Stomach (tissue), 9 donors: Measurements from ENCODE around the gene RP9. TPM values are rescaled to one million over a fixed set of nuclear protein-coding genes. Genes with fewer than 3 reads are reported as not detected.
"Not testable (repeated sequence)": the region's sequence is repeated elsewhere in the genome, so short reads cannot be mapped to it uniquely, and the experiment has no call there.

Source experiments
- DNase-seq, 2 donors: peaks; one replicate each; pipeline versions ENCODE4 v3.0.0 to v3.0.0-alpha.2; 2013 to 2019
- H3K27ac ChIP-seq, 5 donors: fragments of 200-600 bp in 4 of 5; sonication (generic) in 4 of 5; one replicate each; pipeline ENCODE4 v1.5.1; 2013 to 2019; ENCODE audit warnings: mild to moderate bottlenecking in 1 of 5, moderate library complexity in 1 of 5
- H3K27me3 ChIP-seq, 3 donors: fragments of 200-600 bp; sonication (generic); one replicate each; pipeline ENCODE4 v1.5.1; 2017 to 2019; ENCODE audit warnings: mixed run types in 1 of 3
- H3K36me3 ChIP-seq, 4 donors: fragments of 200-600 bp; sonication (generic); 1 replicate in 3 of 4; 2 replicates in 1 of 4; pipeline ENCODE4 v1.5.1; 2016 to 2019
- H3K4me1 ChIP-seq, 4 donors: fragments of 200-600 bp; sonication (generic); one replicate each; pipeline ENCODE4 v1.5.1; 2016 to 2019
- H3K4me3 ChIP-seq, 4 donors: fragments of 200-600 bp; sonication (generic) in 3 of 4; one replicate each; pipeline ENCODE4 v1.5.1; 2016 to 2019; ENCODE audit warnings: mild to moderate bottlenecking in 1 of 4
- H3K9me3 ChIP-seq, 4 donors: fragments of 200-600 bp; sonication (generic); one replicate each; pipeline ENCODE4 v1.5.1; 2016 to 2019
- EP300 ChIP-seq: sonication (generic); formaldehyde crosslinking; IDR thresholded peaks from one replicate; pipeline ENCODE4 v1.6.1; 2017; ENCODE audit warnings: antibody characterized with exemption
- POLR2A ChIP-seq, 4 donors: fragments of 450-650 bp; IDR thresholded peaks; one replicate each; pipeline ENCODE4 v1.6.1; 2016; ENCODE audit warnings: antibody characterized with exemption in 4 of 4, control low read depth in 2 of 4, mild to moderate bottlenecking in 1 of 4, moderate library complexity in 1 of 4
- POLR2AphosphoS5 ChIP-seq, 3 donors: sonication (generic); formaldehyde crosslinking; IDR thresholded peaks; one replicate each; pipeline ENCODE4 v1.6.1; 2016; ENCODE audit warnings: antibody characterized with exemption in 3 of 3
- WGBS, 5 donors: extraction: QIAGEN DNeasy Blood & Tissue Kit in 3 of 5; methylation state at CpG; one replicate each; pipeline versions ENCODE4 v1.1.5 to v1.1.7; 2013 to 2018; 5-methylcytosine and 5-hydroxymethylcytosine counted together
- intact Hi-C: fragments of 100-400 bp; cut with DNase I; formaldehyde crosslinking; loops from one replicate; pipeline ENCODE4 v1.15.1; 2023; ENCODE audit warnings: low total_unique reads
- polyA plus RNA-seq, 3 donors: library from polyadenylated mRNA; stranded (reverse); fragments of 200-250 nt; gene quantifications; one replicate each; pipeline ENCODE4 v1.2.3, GENCODE V29; 2013
- total RNA-seq, 5 donors: library from RNA; depleted of rRNA; stranded (reverse); fragments of >200 nt; gene quantifications; one replicate each; pipeline versions ENCODE4 v1.1.0 to v1.2.3, GENCODE V29; 2014 to 2016
- TF ChIP-seq, protein P1 (sequence below), 7 experiments: fragments of 450-650 bp in 4 of 7; fragments of 200-600 bp in 3 of 7; sonication (generic) in 3 of 7; IDR thresholded peaks; one replicate each; pipeline ENCODE4 v1.5.1; 2016 to 2019; ENCODE audit warnings: antibody characterized with exemption in 7 of 7, control low read depth in 2 of 7, mild to moderate bottlenecking in 1 of 7
- donor health status: healthy with polysubstance abuse.
- donor health status: Bipolar disorder and iron deficiency.
- donor health status: healthy.

Gene RP9
- total and polyA plus RNA-seq, 8 donors, result 2.2 to 80.0 (median 11.1) TPM; not detected in 1

DNA sequence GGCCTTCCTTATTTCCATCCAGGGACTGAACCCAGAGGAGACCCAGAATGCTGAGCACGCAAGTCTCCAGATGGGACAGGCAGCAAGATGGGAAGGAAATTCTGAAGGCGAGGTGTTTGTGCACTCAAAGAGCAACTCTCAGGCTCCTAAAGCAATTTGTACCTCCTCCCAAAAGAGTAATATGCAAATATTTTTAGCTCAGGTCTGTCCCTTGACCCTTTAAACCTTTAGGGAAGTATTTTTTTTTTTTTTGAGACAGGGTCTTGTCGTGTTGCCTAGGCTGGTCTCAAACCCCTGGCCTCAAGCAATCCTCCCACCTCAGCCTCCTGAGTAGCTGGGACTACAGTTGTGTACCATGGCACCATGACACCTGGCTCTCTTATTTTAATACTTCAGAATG lies 8.4 kb downstream of the RP9 start:
- DNase-seq, result no peak
- no peak overlapping the region for H3K4me3 ChIP-seq
- TF ChIP-seq POLR2AphosphoS5 (IDR thresholded peaks at IDR 0.05), result no peak
- TF ChIP-seq, protein P1, sequence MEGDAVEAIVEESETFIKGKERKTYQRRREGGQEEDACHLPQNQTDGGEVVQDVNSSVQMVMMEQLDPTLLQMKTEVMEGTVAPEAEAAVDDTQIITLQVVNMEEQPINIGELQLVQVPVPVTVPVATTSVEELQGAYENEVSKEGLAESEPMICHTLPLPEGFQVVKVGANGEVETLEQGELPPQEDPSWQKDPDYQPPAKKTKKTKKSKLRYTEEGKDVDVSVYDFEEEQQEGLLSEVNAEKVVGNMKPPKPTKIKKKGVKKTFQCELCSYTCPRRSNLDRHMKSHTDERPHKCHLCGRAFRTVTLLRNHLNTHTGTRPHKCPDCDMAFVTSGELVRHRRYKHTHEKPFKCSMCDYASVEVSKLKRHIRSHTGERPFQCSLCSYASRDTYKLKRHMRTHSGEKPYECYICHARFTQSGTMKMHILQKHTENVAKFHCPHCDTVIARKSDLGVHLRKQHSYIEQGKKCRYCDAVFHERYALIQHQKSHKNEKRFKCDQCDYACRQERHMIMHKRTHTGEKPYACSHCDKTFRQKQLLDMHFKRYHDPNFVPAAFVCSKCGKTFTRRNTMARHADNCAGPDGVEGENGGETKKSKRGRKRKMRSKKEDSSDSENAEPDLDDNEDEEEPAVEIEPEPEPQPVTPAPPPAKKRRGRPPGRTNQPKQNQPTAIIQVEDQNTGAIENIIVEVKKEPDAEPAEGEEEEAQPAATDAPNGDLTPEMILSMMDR (IDR thresholded peaks at IDR 0.05), result no peak
- no peak for TF ChIP-seq POLR2A (IDR thresholded peaks at IDR 0.05)
- no peak for TF ChIP-seq EP300
- H3K36me3 ChIP-seq, result peaks cover 41 to 83% (median 78%) of the 10 kb centered on the region in 4 donors
- H3K4me1 ChIP-seq, result peaks cover 0 to 9% (median 1%) of the 10 kb centered on the region in 4 donors
- intact Hi-C loops, result no loop called here
- H3K27ac ChIP-seq, result no peak overlapping the region
- no peaks in the 10 kb centered on the region for H3K9me3 ChIP-seq
- 85 to 95% (median 87%) methylated on average over 3 of the region's 3 CpGs for WGBS, 5 donors
- no peaks in the 10 kb centered on the region for H3K27me3 ChIP-seq

DNA sequence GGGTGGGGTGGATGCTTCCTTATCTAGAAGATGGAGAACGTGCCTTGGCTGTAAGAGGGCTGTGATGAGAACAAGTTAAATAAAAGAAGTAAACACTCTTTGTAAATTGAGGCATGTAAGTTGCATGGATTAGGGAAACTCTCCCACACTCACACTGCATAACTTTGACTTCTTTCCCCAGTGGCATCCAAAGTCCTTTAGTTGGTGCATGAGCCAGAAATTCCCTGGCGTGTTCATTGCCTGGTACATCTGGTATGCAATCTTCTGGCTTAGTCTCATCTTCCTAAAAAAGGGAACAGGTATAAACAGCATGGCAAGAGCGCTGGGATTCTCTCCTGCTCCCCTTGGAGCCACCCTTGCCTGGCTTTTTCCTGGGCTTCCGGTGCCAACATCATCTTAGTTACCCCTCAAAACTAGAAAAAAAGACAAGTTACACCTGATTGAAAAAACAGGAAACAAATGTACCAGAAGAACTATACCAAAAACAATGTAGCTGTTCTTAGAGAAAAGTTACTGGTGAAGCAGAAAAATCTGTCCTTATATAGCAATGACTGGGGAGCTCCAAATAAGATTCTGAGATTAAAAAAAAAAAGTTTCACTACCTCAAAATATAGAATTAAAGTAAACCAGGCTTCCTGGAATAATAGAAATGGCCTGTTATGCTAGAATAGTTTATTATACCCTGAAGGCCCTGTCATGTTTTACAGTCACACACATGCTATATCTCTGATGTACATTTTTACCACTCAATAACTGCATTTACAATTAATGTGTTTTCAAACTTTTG lies 9.9 kb downstream of the RP9 start:
- DNase-seq, result no peak
- Histone ChIP-seq H3K9me3 (no peaks in the 10 kb centered on the region), H3K27me3 (no peaks in the 10 kb centered on the region), H3K36me3 (peaks cover 51 to 95% (median 90%) of the 10 kb centered on the region in 4 donors), H3K4me3 (no peak overlapping the region), H3K4me1 (no peaks in the 10 kb centered on the region), H3K27ac (no peak overlapping the region)
- intact Hi-C loops, result no loop called here
- TF ChIP-seq POLR2A (IDR thresholded peaks at IDR 0.05) (no peak), EP300 (no peak), POLR2AphosphoS5 (IDR thresholded peaks at IDR 0.05) (no peak)
- TF ChIP-seq, protein P1 (IDR thresholded peaks at IDR 0.05), result no peak
- WGBS, 5 donors, result 59 to 92% (median 68%) methylated on average over 4 of the region's 4 CpGs

DNA sequence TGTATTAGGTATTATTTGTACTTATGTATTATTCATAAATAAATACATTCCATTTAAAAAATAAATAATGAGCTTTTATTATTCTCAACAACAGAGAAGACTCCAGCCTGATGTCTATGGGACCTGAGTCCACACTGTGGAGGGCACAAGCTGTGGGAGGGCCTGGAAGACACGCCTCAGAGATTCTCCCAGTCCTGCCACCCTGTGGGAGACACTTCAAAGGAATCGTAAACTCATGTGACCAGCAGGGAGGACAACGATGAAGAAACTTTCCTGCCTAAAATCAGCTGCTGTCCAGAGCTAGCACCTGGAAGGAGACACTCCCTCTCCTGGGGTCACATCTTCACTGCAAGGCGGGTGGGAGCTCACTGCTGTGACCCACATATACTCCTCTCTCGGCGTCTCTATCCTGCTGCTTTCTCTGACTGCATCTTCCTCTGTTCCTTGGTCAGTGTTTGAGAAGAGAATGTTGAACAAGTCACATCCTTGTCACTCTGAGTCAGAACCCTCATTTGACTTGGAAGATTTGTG lies 14.4 kb downstream of the RP9 start:
- H3K27ac ChIP-seq, intact Hi-C loops, DNase-seq, H3K4me1 ChIP-seq, H3K4me3 ChIP-seq, H3K9me3 ChIP-seq, H3K27me3 ChIP-seq: not testable (repeated sequence)
- WGBS, 5 donors, result 81 to 92% (median 87%) methylated on average over 3 to 6 of the region's 6 CpGs
- H3K36me3 ChIP-seq, result peaks cover 41 to 70% (median 69%) of the 10 kb centered on the region in 4 donors

DNA sequence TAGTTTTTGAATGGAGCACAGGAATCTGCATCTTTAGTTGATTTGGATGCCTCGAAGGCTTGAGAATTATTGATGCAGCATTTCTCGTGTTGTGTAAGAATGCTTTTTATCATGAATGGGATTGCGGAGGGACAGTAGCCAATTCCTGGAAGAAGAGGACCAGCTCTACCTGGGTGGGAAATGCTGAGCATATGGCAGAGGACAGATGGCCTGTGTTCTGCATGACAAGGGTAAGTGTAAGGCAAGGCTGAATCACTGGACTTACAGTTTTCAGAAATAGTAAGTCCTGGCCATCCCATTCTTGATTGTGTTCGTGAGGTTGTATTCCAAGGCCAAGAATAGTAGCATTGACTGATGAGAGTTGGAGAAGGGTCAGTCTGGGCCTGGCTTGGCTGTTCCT lies 15.9 kb downstream of the RP9 start:
- no peak overlapping the region for H3K27ac ChIP-seq
- H3K27me3 ChIP-seq, result no peaks in the 10 kb centered on the region
- H3K9me3 ChIP-seq, result no peaks in the 10 kb centered on the region
- H3K4me3 ChIP-seq, result no peak overlapping the region
- H3K4me1 ChIP-seq, result no peaks in the 10 kb centered on the region
- H3K36me3 ChIP-seq, result peaks cover 28 to 57% (median 54%) of the 10 kb centered on the region in 4 donors
- WGBS, 5 donors, result 78 to 93% (median 92%) methylated on average over 4 of the region's 4 CpGs
- DNase-seq, result no peak
- TF ChIP-seq POLR2AphosphoS5 (IDR thresholded peaks at IDR 0.05) (no peak), EP300 (no peak), POLR2A (IDR thresholded peaks at IDR 0.05) (no peak)
- TF ChIP-seq, protein P1 (IDR thresholded peaks at IDR 0.05), result no peak
- intact Hi-C loops, result no loop called here
